Smooth muscle cell (in vitro differentiated cells): ENCODE results near the gene DPY19L3. TPM values are rescaled to one million over a fixed set of nuclear protein-coding genes. Genes with fewer than 3 reads are reported as not detected.

Experiments used
- DNase-seq: peaks from one replicate; lab custom pipeline; 2025; ENCODE audit not compliant: unreplicated experiment; lab: John Stamatoyannopoulos, UW
- H2AFZ ChIP-seq: fragments of 200-600 bp; sonication (generic); 2 replicates; pipeline ENCODE4 v1.6.0; 2016; ENCODE audit warnings: antibody characterized with exemption, low read depth, mild to moderate bottlenecking
- H3F3A ChIP-seq: fragments of 200-600 bp; sonication (generic); 2 replicates; pipeline ENCODE4 v1.6.0; 2017; ENCODE audit warnings: antibody characterized with exemption, low read depth
- H3K27ac ChIP-seq: fragments of 200-600 bp; sonication (generic); 2 replicates; pipeline ENCODE4 v1.5.1; 2016; ENCODE audit warnings: low read depth, mild to moderate bottlenecking
- H3K27me3 ChIP-seq: fragments of 200-600 bp; sonication (generic); 2 replicates; pipeline ENCODE4 v1.6.1; 2016; ENCODE audit warnings: low read depth, mild to moderate bottlenecking
- H3K36me3 ChIP-seq: fragments of 200-600 bp; sonication (generic); 2 replicates; pipeline ENCODE4 v1.5.1; 2016; ENCODE audit warnings: low read depth
- H3K4me1 ChIP-seq: fragments of 200-600 bp; sonication (generic); 2 replicates; pipeline ENCODE4 v1.5.1; 2016; ENCODE audit warnings: low read depth
- H3K4me2 ChIP-seq: fragments of 200-600 bp; sonication (generic); 2 replicates; pipeline ENCODE4 v1.6.0; 2016; ENCODE audit warnings: mild to moderate bottlenecking
- H3K4me3 ChIP-seq: fragments of 200-600 bp; sonication (generic); 2 replicates; pipeline ENCODE4 v1.5.1; 2016; ENCODE audit warnings: mild to moderate bottlenecking
- H3K79me2 ChIP-seq: fragments of 200-600 bp; sonication (generic); 2 replicates; pipeline ENCODE4 v1.6.0; 2016; ENCODE audit warnings: low read depth, mild to moderate bottlenecking
- H3K9ac ChIP-seq: fragments of 200-600 bp; sonication (generic); 2 replicates; pipeline ENCODE4 v1.6.0; 2016; ENCODE audit warnings: low read depth
- H3K9me3 ChIP-seq: fragments of 200-600 bp; sonication (generic); replicated peaks from 2 replicates; pipeline ENCODE4 v1.5.1; 2016; ENCODE audit warnings: low read depth
- H4K20me1 ChIP-seq: fragments of 200-600 bp; sonication (generic); 2 replicates; pipeline ENCODE4 v1.6.0; 2016; ENCODE audit warnings: low read depth
- WGBS: methylation state at CpG from one replicate; pipeline ENCODE4 v1.1.7; 2016; ENCODE audit warnings: low lambda C conversion rate; 5-methylcytosine and 5-hydroxymethylcytosine counted together
- polyA plus RNA-seq: library from polyadenylated mRNA; unstranded; fragments of >200 nt; fragmentation: Nextera tagmentation; extraction: Ambion mirVana; gene quantifications from 2 replicates; pipeline ENCODE4 v1.2.1, GENCODE V29; 2016
- total RNA-seq: library from RNA; depleted of rRNA; stranded (reverse); fragments of >200 nt; gene quantifications from 2 replicates; pipeline ENCODE4 v1.2.3, GENCODE V29; 2014
- TF ChIP-seq, protein P1 (sequence below): fragments of 200-600 bp; sonication (generic); IDR thresholded peaks from 2 replicates; pipeline ENCODE4 v1.5.1; 2017; ENCODE audit warnings: borderline replicate concordance, mild to moderate bottlenecking, antibody characterized with exemption; ENCODE audit not compliant: insufficient read depth, poor library complexity, severe bottlenecking

Gene DPY19L3
- total and polyA plus RNA-seq, 2 experiments from 2014 or later: 5.8 to 50.0 TPM

DNA sequence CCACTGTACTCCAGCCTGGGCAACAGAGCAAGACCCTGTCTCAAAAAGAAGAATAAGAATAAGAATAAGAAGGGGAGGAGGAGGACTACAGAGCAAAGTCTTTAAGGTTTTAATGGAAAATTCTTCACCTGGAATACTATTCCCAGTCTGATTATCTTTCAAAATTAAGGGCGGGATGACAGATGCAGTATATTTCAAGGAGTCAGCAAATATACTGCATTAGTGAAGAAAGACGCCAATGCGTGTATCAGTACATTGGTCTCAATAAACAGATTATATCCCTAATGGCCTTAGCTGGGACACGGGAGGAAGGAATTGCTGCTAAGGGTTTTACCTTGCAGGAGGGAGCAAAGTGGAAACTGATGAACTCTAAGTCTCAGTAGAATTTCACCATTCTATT is 121.3 kb downstream of the DPY19L3 start:
- Histone ChIP-seq H3K4me2 (no peak overlapping the region), H3K27ac (no peak overlapping the region), H3K27me3 (peaks cover 2% of the 10 kb centered on the region), H3K9me3 (no peaks in the 10 kb centered on the region), H3K36me3 (no peaks in the 10 kb centered on the region), H3K79me2 (no peaks in the 10 kb centered on the region), H3K9ac (no peak overlapping the region), H3K4me3 (no peak overlapping the region), H3K4me1 (no peaks in the 10 kb centered on the region), H4K20me1 (no peaks in the 10 kb centered on the region), H2AFZ (no peak overlapping the region), H3F3A (no peaks in the 10 kb centered on the region)
- WGBS: 93% methylated on average over 4 of the region's 4 CpGs
- DNase-seq: no peak
- TF ChIP-seq, protein P1, sequence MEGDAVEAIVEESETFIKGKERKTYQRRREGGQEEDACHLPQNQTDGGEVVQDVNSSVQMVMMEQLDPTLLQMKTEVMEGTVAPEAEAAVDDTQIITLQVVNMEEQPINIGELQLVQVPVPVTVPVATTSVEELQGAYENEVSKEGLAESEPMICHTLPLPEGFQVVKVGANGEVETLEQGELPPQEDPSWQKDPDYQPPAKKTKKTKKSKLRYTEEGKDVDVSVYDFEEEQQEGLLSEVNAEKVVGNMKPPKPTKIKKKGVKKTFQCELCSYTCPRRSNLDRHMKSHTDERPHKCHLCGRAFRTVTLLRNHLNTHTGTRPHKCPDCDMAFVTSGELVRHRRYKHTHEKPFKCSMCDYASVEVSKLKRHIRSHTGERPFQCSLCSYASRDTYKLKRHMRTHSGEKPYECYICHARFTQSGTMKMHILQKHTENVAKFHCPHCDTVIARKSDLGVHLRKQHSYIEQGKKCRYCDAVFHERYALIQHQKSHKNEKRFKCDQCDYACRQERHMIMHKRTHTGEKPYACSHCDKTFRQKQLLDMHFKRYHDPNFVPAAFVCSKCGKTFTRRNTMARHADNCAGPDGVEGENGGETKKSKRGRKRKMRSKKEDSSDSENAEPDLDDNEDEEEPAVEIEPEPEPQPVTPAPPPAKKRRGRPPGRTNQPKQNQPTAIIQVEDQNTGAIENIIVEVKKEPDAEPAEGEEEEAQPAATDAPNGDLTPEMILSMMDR: no peak

GRCh38 chr19:32530773-32531172 is 125.2 kb downstream of the DPY19L3 start:
- no peaks in the 10 kb centered on the region for H3K36me3 ChIP-seq
- no peak for DNase-seq
- H3K4me1 ChIP-seq: no peaks in the 10 kb centered on the region
- H4K20me1 ChIP-seq: no peaks in the 10 kb centered on the region
- H3K4me3 ChIP-seq: no peak overlapping the region
- no peak overlapping the region for H3K9ac ChIP-seq
- TF ChIP-seq, protein P1: no peak
- no peaks in the 10 kb centered on the region for H3K9me3 ChIP-seq
- H3K79me2 ChIP-seq: no peaks in the 10 kb centered on the region
- H3F3A ChIP-seq: no peaks in the 10 kb centered on the region
- WGBS: 76% methylated on average over 2 of the region's 2 CpGs
- H3K4me2 ChIP-seq: no peak overlapping the region
- H2AFZ ChIP-seq: no peak overlapping the region
- H3K27ac ChIP-seq: no peak overlapping the region
- no peaks in the 10 kb centered on the region for H3K27me3 ChIP-seq

- H3K9ac ChIP-seq: no peak overlapping the region
- no peaks in the 10 kb centered on the region for H3K36me3 ChIP-seq
- WGBS: 92% methylated on average over 3 of the region's 3 CpGs
- no peaks in the 10 kb centered on the region for H3K79me2 ChIP-seq
- no peaks in the 10 kb centered on the region for H3K9me3 ChIP-seq
- H3K27ac ChIP-seq: no peak overlapping the region
- H3K4me3 ChIP-seq: no peak overlapping the region
- no peak overlapping the region for H3K4me2 ChIP-seq
- no peaks in the 10 kb centered on the region for H3K4me1 ChIP-seq
- no peaks in the 10 kb centered on the region for H3K27me3 ChIP-seq
- no peaks in the 10 kb centered on the region for H4K20me1 ChIP-seq
- no peak for DNase-seq
- TF ChIP-seq, protein P1: no peak
- H3F3A ChIP-seq: no peaks in the 10 kb centered on the region
- no peak overlapping the region for H2AFZ ChIP-seq
These were observed 126.7 kb downstream of the DPY19L3 start for GRCh38 chr19:32532233-32532632.

Other genes with a start within 250 kb of the DPY19L3 start
- 8.0 and 10.4 TPM in 2 replicates for gene ZNF507, start 60.2 kb upstream of the DPY19L3 start, total RNA-seq
- 2.8 and 4.4 TPM in 2 replicates for gene ZNF507, start 60.2 kb upstream of the DPY19L3 start, polyA plus RNA-seq
- 131 and 148 TPM in 2 replicates for gene PDCD5, start 175.4 kb downstream of the DPY19L3 start, total RNA-seq
- 220 and 222 TPM in 2 replicates for gene PDCD5, start 175.4 kb downstream of the DPY19L3 start, polyA plus RNA-seq